ENCODE data around the gene MOCS3.

DNA sequence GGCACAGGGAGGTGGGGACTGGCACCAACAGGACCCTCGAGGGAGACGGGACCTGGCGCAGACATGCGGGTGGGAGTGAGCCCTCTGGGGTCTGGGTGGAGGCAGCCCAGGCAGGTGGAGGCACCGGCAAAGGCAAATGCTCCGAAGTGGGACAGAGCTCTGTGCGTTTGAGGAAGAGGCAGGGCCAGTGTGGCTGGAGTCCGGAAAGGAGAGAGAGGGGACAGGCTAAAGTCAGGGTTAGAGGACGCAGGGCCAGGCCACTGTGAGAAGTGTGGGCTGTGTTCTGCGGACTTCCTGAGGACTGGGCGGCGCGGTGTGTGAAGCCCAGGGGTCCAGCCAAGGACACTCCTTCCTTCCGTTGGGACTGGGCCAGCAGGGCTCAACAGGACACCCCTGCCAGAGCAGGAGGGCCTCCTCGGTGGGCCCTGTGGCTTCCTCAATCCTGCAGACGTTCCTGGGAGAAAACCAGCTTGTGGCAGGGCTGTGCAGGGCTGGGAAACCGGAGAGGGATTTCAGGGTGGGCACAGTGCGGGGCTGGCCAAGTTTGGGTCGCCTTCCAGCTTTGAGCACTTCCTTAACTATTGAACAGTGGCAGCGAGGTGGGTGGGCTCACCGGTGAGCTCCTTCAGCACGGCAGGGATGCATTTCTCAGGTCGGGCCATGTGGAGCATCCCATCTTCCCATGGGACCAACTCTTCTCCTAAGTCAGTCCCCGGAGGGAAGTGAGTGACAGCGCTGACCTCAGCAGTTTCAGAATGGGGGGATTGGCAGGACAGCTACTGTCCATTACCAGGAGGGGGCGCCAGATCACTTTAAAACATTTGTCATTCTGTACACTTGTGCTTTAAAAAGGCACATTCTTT, 22.5 kb downstream of the MOCS3 start:
- TF ChIP-seq POLR2A (IDR thresholded peaks at IDR 0.05; ENCODE audit: low read depth, low read length), result no peak
- no peak for TF ChIP-seq TAF1 (IDR thresholded peaks at IDR 0.05; ENCODE audit: borderline replicate concordance, low read depth, low read length)
